Loucy (cell line): ENCODE results near the gene TMEM179B.

ENCODE experiments used
- CTCF ChIP-seq: fragments of 200-600 bp; sonication (generic); conservative IDR thresholded peaks from 2 replicates; pipeline ENCODE4 v1.5.1; 2014; ENCODE audit warnings: mild to moderate bottlenecking, antibody characterized with exemption, low read length
- EZH2phosphoT487 ChIP-seq: fragments of 200-600 bp; IDR thresholded peaks from 2 replicates; pipeline ENCODE4 v1.6.1; 2018; ENCODE audit warnings: antibody characterized with exemption, mild to moderate bottlenecking, moderate library complexity, borderline replicate concordance

- TF ChIP-seq EZH2phosphoT487 (no peak), CTCF (no peak)
These were observed 32.1 kb upstream of the TMEM179B start for GRCh38 chr11:62755086-62755615.
